Epithelial cell of proximal tubule (primary cell): ENCODE data around the gene LPIN2. TPM values are rescaled to one million over a fixed set of nuclear protein-coding genes. Genes with fewer than 3 reads are reported as not detected.

ENCODE experiments used
- DNase-seq: peaks from one replicate; pipeline ENCODE4 v3.0.0-alpha.2; 2011; ENCODE audit warnings: low read depth
- H3K4me3 ChIP-seq: 2 replicates; pipeline ENCODE4 v1.5.1; 2011; ENCODE audit warnings: low read depth, mild to moderate bottlenecking, low read length
- total RNA-seq: library from RNA; depleted of rRNA; stranded (reverse); fragments of >200 nt; gene quantifications from 2 replicates; pipeline ENCODE4 v1.2.3, GENCODE V29; 2015
- TF ChIP-seq, protein P1 (sequence below): conservative IDR thresholded peaks from 2 replicates; pipeline ENCODE4 v1.5.1; 2012; ENCODE audit warnings: low read depth, mild to moderate bottlenecking, low read length

LPIN2 gene
- total RNA-seq, 1 donor from 2014 or later: 18.2 TPM

DNA sequence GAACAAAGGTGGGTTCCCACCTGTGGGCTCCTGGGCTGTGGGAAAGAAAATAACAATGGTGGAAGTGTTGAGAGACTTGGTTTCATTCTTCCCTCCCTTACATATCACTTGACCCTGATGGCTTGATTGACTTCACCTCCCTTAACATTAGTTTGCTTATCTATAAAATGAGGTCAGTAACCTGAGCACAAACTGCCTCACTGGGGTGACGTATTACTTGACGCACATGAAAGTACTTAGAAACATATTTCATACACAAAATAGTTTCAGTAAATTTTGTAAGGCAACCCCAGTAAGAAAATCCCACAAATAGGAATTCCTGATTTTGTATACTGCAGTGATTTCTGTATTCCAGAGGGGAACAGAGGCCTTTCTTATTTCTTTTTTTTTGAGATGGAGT, 29.4 kb upstream of the LPIN2 start:
- H3K4me3 ChIP-seq: no peak overlapping the region
- no peak for DNase-seq
- TF ChIP-seq, protein P1, sequence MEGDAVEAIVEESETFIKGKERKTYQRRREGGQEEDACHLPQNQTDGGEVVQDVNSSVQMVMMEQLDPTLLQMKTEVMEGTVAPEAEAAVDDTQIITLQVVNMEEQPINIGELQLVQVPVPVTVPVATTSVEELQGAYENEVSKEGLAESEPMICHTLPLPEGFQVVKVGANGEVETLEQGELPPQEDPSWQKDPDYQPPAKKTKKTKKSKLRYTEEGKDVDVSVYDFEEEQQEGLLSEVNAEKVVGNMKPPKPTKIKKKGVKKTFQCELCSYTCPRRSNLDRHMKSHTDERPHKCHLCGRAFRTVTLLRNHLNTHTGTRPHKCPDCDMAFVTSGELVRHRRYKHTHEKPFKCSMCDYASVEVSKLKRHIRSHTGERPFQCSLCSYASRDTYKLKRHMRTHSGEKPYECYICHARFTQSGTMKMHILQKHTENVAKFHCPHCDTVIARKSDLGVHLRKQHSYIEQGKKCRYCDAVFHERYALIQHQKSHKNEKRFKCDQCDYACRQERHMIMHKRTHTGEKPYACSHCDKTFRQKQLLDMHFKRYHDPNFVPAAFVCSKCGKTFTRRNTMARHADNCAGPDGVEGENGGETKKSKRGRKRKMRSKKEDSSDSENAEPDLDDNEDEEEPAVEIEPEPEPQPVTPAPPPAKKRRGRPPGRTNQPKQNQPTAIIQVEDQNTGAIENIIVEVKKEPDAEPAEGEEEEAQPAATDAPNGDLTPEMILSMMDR: no peak

DNA sequence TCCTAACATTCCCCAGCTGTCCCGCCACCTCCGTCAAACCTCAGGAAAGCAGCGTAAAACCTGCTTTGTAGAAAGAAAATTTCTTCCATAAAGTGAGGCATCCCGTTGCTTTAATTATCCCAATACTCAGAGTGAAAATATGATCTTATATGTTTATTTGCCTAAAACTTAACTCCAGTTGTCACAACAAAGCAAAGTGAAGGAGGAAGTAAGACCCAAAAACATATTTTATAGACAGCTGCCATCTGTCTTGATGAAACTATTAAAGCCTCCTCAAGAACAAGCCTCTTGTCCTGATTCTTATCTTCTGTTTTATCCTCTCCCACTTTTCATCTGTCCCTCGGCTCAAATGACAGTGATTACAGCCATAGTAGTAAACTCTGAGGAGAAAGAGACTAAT, 28.9 kb upstream of the LPIN2 start:
- DNase-seq: no peak
- TF ChIP-seq, protein P1: no peak
- no peak overlapping the region for H3K4me3 ChIP-seq

DNA sequence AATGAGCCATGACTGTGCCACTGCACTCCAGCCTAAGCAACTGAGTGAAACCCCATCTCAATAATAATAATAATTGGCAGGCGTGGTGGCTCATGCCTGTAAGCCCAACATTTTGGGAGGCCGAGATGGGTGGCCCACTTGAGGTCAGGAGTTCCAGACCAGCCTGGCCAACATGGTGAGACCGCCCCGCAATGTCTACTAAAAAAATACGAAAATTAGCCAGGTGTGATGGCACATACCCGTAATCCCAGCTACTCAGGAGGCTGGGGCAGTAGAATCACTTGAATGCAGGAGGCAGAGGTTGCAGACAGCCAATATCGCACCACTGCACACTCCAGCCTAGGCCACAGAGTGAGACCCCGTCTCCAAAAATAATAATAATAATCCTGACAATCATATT, 27.9 kb upstream of the LPIN2 start:
- H3K4me3 ChIP-seq: no peak overlapping the region
- DNase-seq: no peak
- TF ChIP-seq, protein P1: no peak

DNA sequence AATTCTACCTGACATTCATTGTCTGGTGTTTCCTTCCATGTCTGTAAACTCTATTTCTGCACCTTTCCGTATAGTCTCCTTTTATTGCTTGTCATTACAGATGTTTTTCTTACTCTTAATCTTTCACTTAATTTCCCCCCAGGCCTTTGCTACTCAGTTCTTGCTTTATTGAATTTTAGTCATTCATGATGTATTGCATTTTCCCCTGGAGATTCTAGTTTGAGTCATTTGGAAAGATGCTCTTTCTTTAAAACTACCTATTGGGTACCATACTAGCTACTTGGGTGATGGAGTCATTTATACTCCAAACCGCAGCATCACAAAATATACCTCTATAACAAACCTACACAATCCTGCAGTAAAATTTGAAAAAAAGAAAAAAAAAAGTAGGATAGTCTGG, 27.2 kb upstream of the LPIN2 start:
- no peak overlapping the region for H3K4me3 ChIP-seq
- no peak for DNase-seq
- TF ChIP-seq, protein P1: no peak

DNA sequence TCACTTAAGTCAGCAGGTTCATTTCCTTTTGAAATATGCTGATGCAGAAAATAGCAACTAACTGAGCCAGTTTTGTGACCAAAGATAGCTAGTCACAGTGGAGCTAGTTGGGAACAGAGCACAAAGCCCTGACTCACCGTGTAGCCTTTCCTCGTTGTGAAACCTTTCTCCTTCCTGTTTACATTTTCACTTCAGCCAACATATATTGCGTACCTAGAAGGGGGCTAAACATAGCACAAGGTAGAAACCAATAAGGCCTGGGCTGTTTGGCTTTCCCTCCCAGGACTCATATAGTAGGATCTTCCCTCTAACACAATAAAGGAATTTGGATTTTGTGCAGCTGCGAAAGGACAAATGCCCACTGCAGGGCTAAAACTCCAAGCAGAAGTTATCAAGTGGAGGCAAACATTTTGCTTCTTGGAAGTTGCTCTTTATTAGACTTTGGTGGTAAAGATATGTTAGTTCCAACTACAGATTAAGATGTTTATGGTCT, 24.5 kb upstream of the LPIN2 start:
- no peak overlapping the region for H3K4me3 ChIP-seq
- no peak for DNase-seq
- TF ChIP-seq, protein P1: no peak

DNA sequence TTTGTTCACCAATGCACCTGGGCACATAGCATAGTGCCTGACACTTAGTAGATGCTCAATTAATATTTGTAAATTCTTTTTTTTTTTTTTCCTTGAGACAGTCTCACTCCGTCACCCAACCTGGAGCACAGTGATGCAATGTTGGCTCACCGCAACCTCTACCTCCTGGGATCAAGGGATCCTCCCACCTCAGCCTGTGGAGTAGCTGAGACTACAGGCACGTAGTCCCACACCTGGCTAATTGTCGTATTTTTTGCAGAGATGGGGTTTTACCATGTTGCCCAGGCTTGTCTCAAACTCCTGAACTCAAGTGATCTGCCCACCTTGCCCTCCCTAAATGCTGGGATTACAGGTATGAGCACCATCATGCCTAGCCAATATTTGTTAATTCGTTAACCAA, 23.2 kb upstream of the LPIN2 start:
- no peak for DNase-seq
- TF ChIP-seq, protein P1: no peak

DNA sequence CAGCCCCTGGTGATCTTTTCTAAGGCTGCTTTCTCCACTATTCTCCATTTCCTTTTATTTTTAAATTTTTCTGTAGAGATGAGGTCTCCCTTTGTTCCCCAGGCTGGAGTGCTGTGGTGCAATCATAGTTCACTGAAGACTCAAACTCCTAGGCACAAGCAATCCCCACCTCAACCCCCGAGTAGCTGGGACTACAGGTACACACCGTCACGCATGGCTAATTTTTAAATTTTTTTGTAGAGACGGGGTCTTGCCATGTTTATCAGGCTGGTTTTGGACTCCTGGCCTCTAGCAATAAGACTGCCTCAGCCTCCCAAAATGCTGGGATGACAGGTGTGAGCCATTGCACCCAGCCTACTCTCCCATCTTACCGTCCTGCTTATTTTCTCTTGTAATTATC, 22.7 kb upstream of the LPIN2 start:
- DNase-seq: no peak
- TF ChIP-seq, protein P1: no peak
- H3K4me3 ChIP-seq: no peak overlapping the region

More for the DNA sequence above, 23.2 kb upstream of the LPIN2 start:
- H3K4me3 ChIP-seq: no peak overlapping the region
